Peyer's patch (tissue), 4 donors: ENCODE measurements around the gene PMM1. TPM values are rescaled to one million over a fixed set of nuclear protein-coding genes. Genes with fewer than 3 reads are reported as not detected.
"Not testable (repeated sequence)": the region's sequence is repeated elsewhere in the genome, so short reads cannot be mapped to it uniquely, and the experiment has no call there.

Source experiments
- DNase-seq, 3 donors: peaks; one replicate each; pipeline ENCODE4 v3.0.0-alpha.2; 2017 to 2019
- H3K27ac ChIP-seq, 4 donors: fragments of 200-600 bp; sonication (generic); one replicate each; pipeline ENCODE4 v1.5.1; 2016 to 2019
- H3K27me3 ChIP-seq, 2 donors: fragments of 200-600 bp; sonication (generic); one replicate each; pipeline ENCODE4 v1.5.1; 2019
- H3K36me3 ChIP-seq, 3 donors: fragments of 200-600 bp; sonication (generic); one replicate each; pipeline ENCODE4 v1.5.1; 2016 to 2019
- H3K4me1 ChIP-seq, 4 donors: fragments of 200-600 bp; sonication (generic); one replicate each; pipeline ENCODE4 v1.5.1; 2016 to 2019
- H3K4me3 ChIP-seq, 4 donors: fragments of 200-600 bp; sonication (generic); 1 replicate in 3 of 4; 2 replicates in 1 of 4; pipeline ENCODE4 v1.5.1; 2016 to 2019; ENCODE audit warnings: mild to moderate bottlenecking in 1 of 4
- H3K9me3 ChIP-seq, 4 donors: fragments of 200-600 bp; sonication (generic); one replicate each; pipeline ENCODE4 v1.5.1; 2016 to 2019; ENCODE audit warnings: mild to moderate bottlenecking in 1 of 4
- CTCF ChIP-seq, 6 experiments: fragments of 450-650 bp in 4 of 6; fragments of 200-600 bp in 2 of 6; sonication (generic) in 1 of 6; IDR thresholded peaks; one replicate each; pipeline ENCODE4 v1.5.1; 2017 to 2019; ENCODE audit warnings: antibody characterized with exemption in 6 of 6, mild to moderate bottlenecking in 3 of 6, moderate library complexity in 1 of 6
- POLR2A ChIP-seq, 2 donors: fragments of 450-650 bp; IDR thresholded peaks; one replicate each; pipeline ENCODE4 v1.5.1; 2017; ENCODE audit warnings: antibody characterized with exemption in 2 of 2, mild to moderate bottlenecking in 2 of 2, moderate library complexity in 2 of 2
- total RNA-seq, 4 donors: library from RNA; depleted of rRNA; stranded (reverse); fragments of >200 nt; gene quantifications; one replicate each; pipeline ENCODE4 v1.1.0, GENCODE V29; 2016

The PMM1 gene
- total RNA-seq, 4 donors from 2014 or later, result 63.5 to 139 (median 101) TPM

GRCh38 chr22:41598891-41599635, 9.4 kb upstream of the PMM1 start:
- no peaks in the 10 kb centered on the region for H3K9me3 ChIP-seq
- H3K4me3 ChIP-seq, result no peak overlapping the region
- no peaks in the 10 kb centered on the region for H3K27me3 ChIP-seq
- no peak for DNase-seq
- no peaks in the 10 kb centered on the region for H3K4me1 ChIP-seq
- H3K36me3 ChIP-seq, result peaks cover 0 to 41% (median 0%) of the 10 kb centered on the region in 3 donors
- H3K27ac ChIP-seq, result no peak overlapping the region
- TF ChIP-seq CTCF (IDR thresholded peaks at IDR 0.05) (no peak), POLR2A (IDR thresholded peaks at IDR 0.05) (no peak)

GRCh38 chr22:41598081-41598480, 8.4 kb upstream of the PMM1 start:
- no peak overlapping the region for H3K27ac ChIP-seq
- no peak overlapping the region for H3K4me3 ChIP-seq
- no peaks in the 10 kb centered on the region for H3K9me3 ChIP-seq
- H3K4me1 ChIP-seq, result no peaks in the 10 kb centered on the region
- TF ChIP-seq CTCF (IDR thresholded peaks at IDR 0.05) (no peak), POLR2A (IDR thresholded peaks at IDR 0.05) (no peak)
- peaks cover 0 to 33% (median 0%) of the 10 kb centered on the region in 3 donors for H3K36me3 ChIP-seq
- H3K27me3 ChIP-seq, result no peaks in the 10 kb centered on the region
- DNase-seq, result no peak

GRCh38 chr22:41597635-41597953, 8.0 kb upstream of the PMM1 start:
- Histone ChIP-seq H3K27me3 (no peaks in the 10 kb centered on the region), H3K4me1 (no peaks in the 10 kb centered on the region), H3K4me3 (no peak overlapping the region), H3K27ac (peak overlapping the region in 1 of 4 donors; percentile 38), H3K36me3 (peaks cover 0 to 29% (median 0%) of the 10 kb centered on the region in 3 donors), H3K9me3 (no peaks in the 10 kb centered on the region)
- no peak for DNase-seq
- TF ChIP-seq CTCF (IDR thresholded peaks at IDR 0.05) (no peak), POLR2A (IDR thresholded peaks at IDR 0.05) (no peak)

GRCh38 chr22:41596776-41597634, 7.4 kb upstream of the PMM1 start:
- Histone ChIP-seq H3K36me3 (peaks cover 0 to 23% (median 0%) of the 10 kb centered on the region in 3 donors), H3K4me1 (no peaks in the 10 kb centered on the region), H3K27ac (peak overlapping the region in 1 of 4 donors; percentile 38), H3K4me3 (no peak overlapping the region), H3K27me3 (no peaks in the 10 kb centered on the region), H3K9me3 (no peaks in the 10 kb centered on the region)
- peak in 2 of 3 donors; percentile 70 to 83 for DNase-seq
- TF ChIP-seq CTCF (IDR thresholded peaks at IDR 0.05), result peak in 5 of 6 experiments; percentile 22 to 92 (median 84)
- TF ChIP-seq POLR2A (IDR thresholded peaks at IDR 0.05), result no peak

- H3K27ac ChIP-seq, result no peak overlapping the region
- TF ChIP-seq CTCF (IDR thresholded peaks at IDR 0.05), result no peak
- TF ChIP-seq POLR2A (IDR thresholded peaks at IDR 0.05), result no peak
- no peak for DNase-seq
- H3K27me3 ChIP-seq, result no peaks in the 10 kb centered on the region
- no peaks in the 10 kb centered on the region for H3K4me1 ChIP-seq
- no peaks in the 10 kb centered on the region for H3K9me3 ChIP-seq
- no peak overlapping the region for H3K4me3 ChIP-seq
- H3K36me3 ChIP-seq, result peaks cover 0 to 11% (median 0%) of the 10 kb centered on the region in 3 donors
Observed at GRCh38 chr22:41595703-41596102, 6.1 kb upstream of the PMM1 start.

GRCh38 chr22:41593336-41593960, 3.8 kb upstream of the PMM1 start:
- H3K4me1 ChIP-seq, H3K27me3 ChIP-seq, DNase-seq, H3K4me3 ChIP-seq, H3K27ac ChIP-seq, H3K36me3 ChIP-seq, H3K9me3 ChIP-seq: not testable (repeated sequence)
